HG03175 (cell line): ENCODE data around the gene TXNRD1.

ENCODE experiments used
- ATAC-seq: cut with Tn5 transposase; IDR thresholded peaks from one replicate; pipeline ENCODE4 v1.9.1; 2021; ENCODE audit warnings: mild to moderate bottlenecking, moderate library complexity; ENCODE audit not compliant: unreplicated experiment

TXNRD1 gene

DNA sequence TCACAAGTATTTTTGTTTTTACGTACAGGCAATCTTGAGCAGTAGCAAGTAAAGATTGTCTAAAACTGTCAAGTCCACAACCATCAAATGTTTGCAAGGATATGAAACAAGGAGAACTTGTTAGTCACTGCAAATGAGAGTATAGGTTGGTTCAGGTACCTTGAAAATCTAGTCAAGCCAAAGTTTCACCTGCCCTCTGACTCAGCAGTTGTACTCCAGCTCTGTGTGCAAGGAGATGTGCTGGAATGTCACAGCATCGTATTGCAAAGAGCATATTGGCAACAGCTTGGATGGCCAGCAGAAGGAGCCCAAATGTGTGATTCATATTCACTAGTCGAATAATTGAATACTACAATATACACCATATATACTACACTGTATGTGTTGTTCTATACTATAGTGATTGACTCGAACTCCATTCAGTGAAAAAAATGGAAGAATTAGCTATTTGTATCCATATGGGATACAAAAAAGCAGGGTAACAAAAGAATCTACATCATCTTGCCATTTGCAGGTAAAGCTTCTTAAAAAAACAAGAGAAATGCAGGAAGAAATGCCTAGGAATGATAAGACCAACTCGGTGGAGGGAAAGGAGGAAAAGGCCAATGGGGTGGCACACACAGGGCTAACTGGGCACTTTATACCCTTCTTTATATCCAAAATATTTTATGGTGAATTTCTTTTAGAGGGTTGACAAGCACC, 131.9 kb downstream of the TXNRD1 start:
- ATAC-seq, result no peak

DNA sequence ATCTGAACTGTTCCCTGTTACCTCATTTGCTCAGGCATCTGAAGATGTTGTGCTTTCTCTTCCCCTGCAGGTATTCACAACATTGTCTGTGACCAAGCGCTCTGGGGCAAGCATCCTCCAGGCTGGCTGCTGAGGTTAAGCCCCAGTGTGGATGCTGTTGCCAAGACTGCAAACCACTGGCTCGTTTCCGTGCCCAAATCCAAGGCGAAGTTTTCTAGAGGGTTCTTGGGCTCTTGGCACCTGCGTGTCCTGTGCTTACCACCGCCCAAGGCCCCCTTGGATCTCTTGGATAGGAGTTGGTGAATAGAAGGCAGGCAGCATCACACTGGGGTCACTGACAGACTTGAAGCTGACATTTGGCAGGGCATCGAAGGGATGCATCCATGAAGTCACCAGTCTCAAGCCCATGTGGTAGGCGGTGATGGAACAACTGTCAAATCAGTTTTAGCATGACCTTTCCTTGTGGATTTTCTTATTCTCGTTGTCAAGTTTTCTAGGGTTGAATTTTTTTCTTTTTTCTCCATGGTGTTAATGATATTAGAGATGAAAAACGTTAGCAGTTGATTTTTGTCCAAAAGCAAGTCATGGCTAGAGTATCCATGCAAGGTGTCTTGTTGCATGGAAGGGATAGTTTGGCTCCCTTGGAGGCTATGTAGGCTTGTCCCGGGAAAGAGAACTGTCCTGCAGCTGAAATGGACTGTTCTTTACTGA, 132.9 kb downstream of the TXNRD1 start:
- ATAC-seq, result no peak

DNA sequence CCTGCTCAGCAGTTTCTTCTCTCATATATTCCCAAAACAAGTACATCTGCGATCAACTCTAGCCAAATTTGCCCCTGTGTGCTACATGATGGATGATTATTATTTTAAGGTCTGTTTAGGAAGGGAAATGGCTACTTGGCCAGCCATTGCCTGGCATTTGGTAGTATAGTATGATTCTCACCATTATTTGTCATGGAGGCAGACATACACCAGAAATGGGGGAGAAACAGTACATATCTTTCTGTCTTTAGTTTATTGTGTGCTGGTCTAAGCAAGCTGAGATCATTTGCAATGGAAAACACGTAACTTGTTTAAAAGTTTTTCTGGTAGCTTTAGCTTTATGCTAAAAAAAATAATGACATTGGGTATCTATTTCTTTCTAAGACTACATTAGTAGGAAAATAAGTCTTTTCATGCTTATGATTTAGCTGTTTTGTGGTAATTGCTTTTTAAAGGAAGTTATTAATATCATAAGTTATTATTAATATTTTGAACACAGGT, 133.5 kb downstream of the TXNRD1 start:
- ATAC-seq, result no peak

DNA sequence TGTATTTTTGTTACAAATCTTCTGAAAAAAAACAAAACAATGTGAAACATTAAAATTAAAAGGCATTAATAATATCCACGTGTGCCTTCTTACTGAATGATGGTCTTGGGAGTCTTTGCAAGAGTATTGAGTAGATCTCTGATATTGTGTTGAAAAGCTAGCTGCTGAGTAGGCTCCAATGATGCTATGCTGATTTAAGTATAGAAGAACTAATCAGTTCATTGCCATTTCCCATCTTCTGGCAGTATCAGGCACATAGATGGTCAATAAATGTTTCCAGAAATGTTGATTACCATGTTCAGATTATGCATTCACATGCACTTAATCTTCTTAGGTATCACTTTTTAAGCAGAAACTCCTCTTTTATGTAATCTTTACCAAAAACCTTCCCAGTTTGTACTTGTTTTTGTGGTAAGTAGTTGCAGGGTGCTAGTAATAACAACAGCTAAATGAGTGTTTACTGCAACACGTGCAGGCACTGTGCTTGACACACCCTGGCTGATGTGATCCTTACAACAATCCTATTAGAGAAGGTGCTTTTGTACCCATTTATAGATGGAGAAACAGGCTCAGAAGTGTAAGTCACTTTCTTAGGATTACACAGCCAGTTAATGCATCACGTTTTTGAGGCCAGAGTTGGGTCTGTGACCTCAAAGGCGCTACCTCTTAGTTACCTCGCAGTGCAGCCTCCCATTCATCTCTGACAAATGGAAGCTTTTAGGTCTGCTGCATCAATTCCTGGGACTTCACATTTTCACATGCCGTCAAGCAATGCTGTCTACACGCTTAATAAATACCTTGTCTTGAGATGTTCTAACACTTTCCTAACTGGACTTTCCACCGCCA, 134.9 kb downstream of the TXNRD1 start:
- no peak for ATAC-seq

DNA sequence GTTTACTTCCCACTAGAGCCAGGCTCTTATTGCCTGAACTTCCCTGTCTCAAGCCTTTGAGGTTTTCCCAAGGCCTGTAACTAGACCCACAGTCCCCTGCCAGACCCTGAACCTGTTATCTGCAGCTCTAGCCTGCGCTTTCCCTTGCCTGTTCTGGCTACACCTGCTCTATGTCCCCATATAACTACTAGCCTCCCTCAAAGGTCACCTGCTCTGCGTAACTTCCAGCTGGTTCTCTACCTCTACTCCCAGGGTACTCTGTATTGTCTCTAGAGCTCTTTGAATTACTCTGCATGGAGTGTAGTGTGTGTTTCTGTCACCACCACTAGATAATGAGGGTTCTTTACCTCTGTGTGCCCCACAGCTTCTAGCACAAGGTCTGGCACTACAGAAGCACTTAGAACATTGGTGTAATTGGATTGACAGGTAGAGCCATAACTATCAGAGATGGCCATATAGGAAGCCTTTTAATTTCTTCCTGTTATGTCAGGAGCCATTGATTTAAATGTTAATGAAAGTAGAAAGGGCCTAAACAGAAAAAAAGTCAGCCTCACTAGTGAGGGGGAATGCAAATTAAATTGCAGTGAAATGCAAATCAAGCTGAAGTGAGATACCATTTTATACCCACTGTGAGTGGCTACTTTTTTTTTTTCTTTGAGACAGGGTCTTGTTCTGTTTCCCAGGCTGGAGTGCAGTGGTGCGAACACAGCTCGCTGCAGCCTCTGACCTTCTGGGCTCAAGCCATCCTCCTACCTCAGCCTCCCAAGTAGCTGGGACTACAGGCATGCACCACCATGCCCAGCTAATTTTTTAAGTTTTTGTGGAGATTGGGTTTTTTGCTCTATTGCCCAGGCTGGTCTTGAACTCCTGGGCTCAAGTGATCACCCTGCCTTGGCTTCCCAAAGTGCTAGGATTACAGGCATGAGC, 135.7 kb downstream of the TXNRD1 start:
- no peak for ATAC-seq

DNA sequence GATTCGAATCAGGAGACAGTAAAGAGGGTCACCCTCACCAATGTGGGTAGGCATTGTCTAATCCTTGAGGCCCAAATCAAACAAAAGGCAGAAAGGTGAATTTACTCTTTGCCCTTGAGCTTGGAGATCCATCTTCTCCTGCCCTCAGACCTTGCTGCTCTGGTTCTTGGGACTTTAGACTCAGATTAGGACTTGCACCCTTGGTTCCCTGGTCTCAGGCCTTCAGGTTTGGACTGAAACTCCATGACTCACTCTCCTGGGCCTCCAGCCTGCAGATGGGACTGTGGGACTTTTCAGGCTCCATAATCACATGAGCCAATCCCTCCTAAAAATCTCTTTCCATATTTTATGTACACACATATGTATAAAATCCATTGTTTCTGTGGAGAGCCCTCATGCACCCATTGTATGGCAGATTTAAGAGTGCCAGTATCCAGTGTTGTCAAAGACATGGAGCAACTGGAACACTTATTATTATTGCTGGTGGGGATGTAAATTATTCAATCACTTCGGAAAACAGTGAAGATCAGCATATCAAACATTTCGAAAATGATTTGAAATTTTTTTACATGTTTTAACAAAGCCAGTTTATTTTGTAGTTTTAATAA, 136.6 kb downstream of the TXNRD1 start:
- no peak for ATAC-seq

DNA sequence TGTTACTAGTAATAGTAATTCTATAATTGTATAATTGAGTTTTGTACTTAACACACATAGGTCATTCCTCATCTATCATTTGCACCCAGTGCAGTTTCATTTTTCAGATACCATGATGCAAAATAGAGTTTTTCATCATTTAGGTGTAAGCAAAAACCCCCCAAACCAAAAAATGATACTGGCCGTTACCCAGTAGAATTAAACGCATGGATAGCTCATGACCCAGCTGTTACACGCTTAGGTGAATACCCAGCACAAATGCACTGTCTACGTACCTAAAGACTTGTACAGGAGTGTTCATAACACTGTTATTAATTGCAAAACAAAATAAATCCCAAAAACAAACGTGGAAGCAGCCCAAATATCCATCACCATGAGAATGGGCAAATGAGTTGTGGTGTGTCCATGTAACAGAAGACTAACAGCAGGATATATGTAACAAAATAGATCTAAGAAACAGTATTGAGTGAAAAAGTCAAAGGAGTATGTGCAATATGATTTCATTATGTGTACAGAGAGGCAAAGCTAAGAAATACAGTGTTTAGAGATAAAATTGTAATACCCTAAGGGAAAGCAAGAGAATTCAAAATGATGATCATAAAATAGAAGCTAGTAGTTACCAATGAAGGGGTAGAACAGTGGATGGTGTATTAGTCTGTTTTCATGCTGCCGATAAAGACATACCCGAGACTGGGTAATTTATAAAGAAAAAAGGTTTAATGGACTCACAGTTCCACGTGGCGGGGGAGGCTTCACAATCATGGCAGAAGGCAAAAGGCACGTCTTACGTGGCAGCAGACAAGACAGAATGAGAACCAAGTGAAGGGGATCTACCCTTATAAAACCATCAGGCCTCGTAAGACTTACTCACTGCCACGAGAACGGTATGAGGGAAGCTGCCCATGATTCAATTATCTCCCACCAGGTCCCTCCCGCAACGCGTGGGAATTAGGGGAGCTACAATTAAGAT, 137.7 kb downstream of the TXNRD1 start:
- ATAC-seq, result no peak

DNA sequence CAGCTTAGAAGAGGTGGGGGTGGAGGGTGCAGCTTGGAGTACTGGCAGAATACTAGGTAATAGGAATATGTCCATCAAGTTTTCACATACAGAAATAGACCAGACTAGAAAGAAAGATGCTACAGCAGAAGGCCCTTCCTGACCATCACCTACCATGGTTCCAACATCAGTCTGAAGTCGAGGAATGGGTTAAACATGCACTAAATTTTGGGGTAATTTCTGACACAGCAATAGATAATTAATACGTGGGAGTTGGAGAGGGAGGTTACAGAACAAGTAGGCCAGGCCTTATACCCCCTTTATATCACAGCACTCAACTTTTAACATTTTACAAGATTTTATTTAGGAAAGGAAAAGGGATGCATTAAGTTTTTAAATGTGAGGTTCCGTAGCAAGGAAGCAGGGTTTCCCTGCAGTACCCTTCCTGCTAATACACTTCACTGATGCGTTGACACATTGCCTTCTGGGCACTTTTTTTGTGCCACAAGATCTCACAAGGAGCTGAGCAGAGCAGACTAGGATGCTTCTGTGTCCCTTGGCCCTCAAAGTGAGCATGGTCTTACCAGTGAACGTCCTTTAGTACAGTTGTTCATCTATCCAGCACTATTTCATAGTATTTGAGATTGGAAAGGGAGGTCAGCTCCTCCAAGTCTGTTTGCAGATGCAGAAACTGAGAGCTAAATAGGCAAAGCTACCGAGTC, 138.7 kb downstream of the TXNRD1 start:
- ATAC-seq, result no peak

DNA sequence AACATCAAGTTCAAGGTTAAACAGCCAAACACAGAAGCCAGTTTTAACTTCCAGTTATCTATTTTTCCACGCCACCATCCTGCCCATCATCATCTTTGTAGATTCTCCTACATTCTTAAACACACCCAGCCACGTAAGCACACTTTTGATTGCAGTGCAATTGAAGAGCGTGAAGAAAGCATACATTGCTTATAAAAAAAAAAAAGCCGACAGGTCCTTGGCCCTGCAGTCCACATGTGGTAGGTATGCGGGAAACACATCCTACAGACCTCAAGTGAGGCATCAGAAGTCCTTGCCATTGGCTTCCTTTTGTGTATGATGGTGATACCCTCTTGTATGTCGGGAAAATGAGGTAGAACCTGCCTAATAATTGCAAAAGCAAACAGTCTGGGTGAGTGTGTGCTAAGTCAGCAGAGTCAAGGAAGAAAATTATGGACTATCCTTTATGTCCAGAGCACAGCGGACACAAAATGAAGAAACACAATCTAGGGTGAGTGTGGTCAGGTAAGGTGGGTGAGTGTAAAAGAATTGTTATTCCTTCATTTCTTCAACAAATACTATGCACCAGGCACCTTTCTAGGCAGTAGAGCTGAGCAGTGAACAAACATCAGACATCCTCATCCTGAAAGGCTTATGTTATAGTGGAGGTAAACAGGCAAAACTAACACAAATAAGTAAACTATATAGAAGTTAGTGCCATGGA, 139.4 kb downstream of the TXNRD1 start:
- ATAC-seq, result no peak

DNA sequence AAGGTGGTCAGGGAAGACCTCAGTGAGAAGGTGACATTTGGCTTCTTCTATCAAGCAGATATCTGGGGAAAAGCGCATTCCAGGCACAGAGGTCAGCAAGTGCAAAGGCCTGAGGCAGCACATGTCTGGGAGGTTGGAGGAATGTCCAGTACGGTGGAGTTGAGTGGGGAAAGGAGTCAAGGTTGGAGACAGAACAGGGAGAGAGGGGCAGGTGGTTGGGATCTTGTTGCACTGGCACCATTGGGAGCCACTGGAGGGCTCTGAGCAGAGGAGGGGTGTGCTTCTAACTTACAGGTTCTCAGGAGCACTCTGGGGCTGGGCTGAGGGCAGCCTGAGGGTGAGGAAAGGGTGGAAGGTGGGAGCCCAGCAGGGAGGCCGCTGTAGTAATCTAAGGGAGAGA, 140.1 kb downstream of the TXNRD1 start:
- no peak for ATAC-seq

GRCh38 chr12:104356231-104357115, 140.9 kb downstream of the TXNRD1 start:
- ATAC-seq, result no peak

- ATAC-seq, result no peak
These were observed 141.9 kb downstream of the TXNRD1 start for GRCh38 chr12:104357421-104357952.

DNA sequence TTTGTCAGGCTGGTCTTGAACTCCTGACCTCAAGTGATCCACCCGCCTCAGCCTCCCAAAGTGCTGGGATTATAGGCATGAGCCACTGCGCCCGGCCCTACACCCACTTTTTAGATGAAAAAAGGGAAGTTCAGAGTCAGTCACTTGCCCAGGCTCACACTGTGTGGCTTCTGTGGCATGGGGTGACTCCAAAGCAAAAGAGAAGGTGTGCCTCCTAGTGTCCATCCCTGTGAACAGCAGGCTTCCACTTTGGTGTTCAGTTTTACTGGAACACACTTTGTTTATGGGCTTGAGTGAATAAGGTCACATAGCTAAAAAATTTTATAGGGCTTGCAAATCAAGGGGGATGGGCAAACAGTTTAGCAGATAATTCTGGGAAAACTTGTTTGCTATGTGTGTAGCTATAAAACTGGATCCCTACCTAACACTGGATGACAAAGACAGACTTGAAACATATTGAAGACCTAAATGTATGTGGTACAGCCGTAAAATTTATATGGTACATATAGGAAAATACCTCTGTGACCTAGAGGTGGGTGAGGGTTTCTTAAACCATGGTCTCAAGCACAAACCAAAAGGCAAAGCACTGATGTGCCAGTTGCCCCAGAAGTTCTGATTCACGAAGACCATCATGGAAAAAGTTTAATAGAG, 142.9 kb downstream of the TXNRD1 start:
- ATAC-seq, result peak; percentile 80

DNA sequence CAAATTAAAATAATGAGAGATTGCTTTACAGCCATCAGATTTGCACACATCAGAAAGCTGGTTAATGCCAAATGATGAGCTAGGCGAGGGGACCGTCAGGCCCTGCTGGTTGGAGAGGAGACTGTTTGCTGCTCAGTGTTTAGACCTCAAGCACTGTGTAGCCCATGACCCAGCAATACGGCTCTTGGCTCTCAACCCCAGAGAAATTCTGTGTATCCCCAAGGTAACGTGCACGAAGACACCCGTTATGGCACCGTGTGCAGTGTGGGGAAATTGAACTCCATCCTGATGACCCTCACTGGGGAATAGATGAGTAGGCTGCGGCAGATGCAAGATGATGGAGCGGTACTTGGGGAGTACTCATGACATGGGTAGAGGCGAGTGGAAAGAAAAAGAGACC, 143.6 kb downstream of the TXNRD1 start:
- ATAC-seq, result no peak

GRCh38 chr12:104360157-104360556, 144.6 kb downstream of the TXNRD1 start:
- ATAC-seq, result no peak
